Natural killer cell (primary cell): ENCODE measurements around the gene DPCD. TPM values are rescaled to one million over a fixed set of nuclear protein-coding genes. Genes with fewer than 3 reads are reported as not detected.

Experiments
- ATAC-seq, 3 donors: fragments of 150-1000 bp in 2 of 3; fragments of 200-7000 bp in 1 of 3; cut with Tn5 transposase; 1 replicate in 1 of 3; 2 replicates in 2 of 3; pipeline ENCODE4 v1.10.0; 2021; ENCODE audit warnings: mild to moderate bottlenecking in 2 of 3, moderate library complexity in 2 of 3
- DNase-seq, 2 donors: peaks; one replicate each; pipeline versions ENCODE4 v3.0.0 to v3.0.0-alpha.2; 2013 to 2021; ENCODE audit warnings: mixed read lengths in 1 of 2
- H3K27ac ChIP-seq: one replicate; pipeline ENCODE4 v1.5.1; 2013; ENCODE audit warnings: mild to moderate bottlenecking, low read length
- H3K27me3 ChIP-seq: one replicate; pipeline ENCODE4 v1.6.1; 2013; ENCODE audit warnings: low read length; ENCODE audit not compliant: control insufficient read depth, insufficient read depth
- H3K36me3 ChIP-seq: one replicate; pipeline ENCODE4 v1.6.1; 2013; ENCODE audit warnings: low read length; ENCODE audit not compliant: control insufficient read depth, insufficient read depth
- H3K4me1 ChIP-seq: one replicate; pipeline ENCODE4 v1.6.1; 2013; ENCODE audit warnings: low read length; ENCODE audit not compliant: control insufficient read depth, insufficient read depth
- H3K4me3 ChIP-seq: one replicate; pipeline ENCODE4 v1.5.1; 2013; ENCODE audit warnings: low read length
- H3K9me3 ChIP-seq: one replicate; pipeline ENCODE4 v1.6.1; 2013; ENCODE audit warnings: low read length; ENCODE audit not compliant: control insufficient read depth, insufficient read depth
- H3K27ac Mint-ChIP-seq, 2 donors: one replicate each; pipeline ENCODE4 v1.8.0; 2022; ENCODE audit warnings: mild to moderate bottlenecking in 2 of 2, mixed read lengths in 2 of 2, moderate library complexity in 1 of 2
- H3K27me3 Mint-ChIP-seq, 2 donors: one replicate each; pipeline ENCODE4 v1.8.0; 2022; ENCODE audit warnings: low read depth in 2 of 2, mixed read lengths in 2 of 2
- H3K36me3 Mint-ChIP-seq: one replicate; pipeline ENCODE4 v1.8.0; 2022; ENCODE audit warnings: mixed read lengths
- H3K4me1 Mint-ChIP-seq, 2 donors: one replicate each; pipeline ENCODE4 v1.8.0; 2022; ENCODE audit warnings: mixed read lengths in 2 of 2
- H3K4me3 Mint-ChIP-seq: one replicate; pipeline ENCODE4 v1.8.0; 2022; ENCODE audit warnings: mild to moderate bottlenecking, moderate library complexity, mixed read lengths
- H3K9me3 Mint-ChIP-seq, 2 donors: one replicate each; pipeline ENCODE4 v1.8.0; 2022; ENCODE audit warnings: mixed read lengths in 2 of 2
- WGBS: methylation state at CpG from one replicate; pipeline ENCODE4 v1.1.7; 2013; ENCODE audit warnings: missing lambda C conversion rate; ENCODE audit not compliant: insufficient coverage; 5-methylcytosine and 5-hydroxymethylcytosine counted together
- intact Hi-C: fragments of 100-400 bp; cut with micrococcal nuclease; formaldehyde crosslinking; loops from one replicate; pipeline ENCODE4 v1.14.2; 2022
- total RNA-seq, 4 donors: library from RNA; stranded (reverse); fragments of 120-200 nt in 1 of 4; gene quantifications; one replicate each; pipeline versions ENCODE4 v1.2.3 to v1.2.4, GENCODE V29; 2013 to 2022
- TF ChIP-seq, protein P1 (sequence below): fragments of 200-600 bp; IDR thresholded peaks from one replicate; pipeline ENCODE4 v1.8.0; 2022; ENCODE audit warnings: antibody characterized with exemption

Gene DPCD
- total RNA-seq, 3 donors from 2014 or later (not counting 1 experiment from before 2014, with no cell fraction given), result 0.72 to 1.0 (median 0.83) TPM

DNA sequence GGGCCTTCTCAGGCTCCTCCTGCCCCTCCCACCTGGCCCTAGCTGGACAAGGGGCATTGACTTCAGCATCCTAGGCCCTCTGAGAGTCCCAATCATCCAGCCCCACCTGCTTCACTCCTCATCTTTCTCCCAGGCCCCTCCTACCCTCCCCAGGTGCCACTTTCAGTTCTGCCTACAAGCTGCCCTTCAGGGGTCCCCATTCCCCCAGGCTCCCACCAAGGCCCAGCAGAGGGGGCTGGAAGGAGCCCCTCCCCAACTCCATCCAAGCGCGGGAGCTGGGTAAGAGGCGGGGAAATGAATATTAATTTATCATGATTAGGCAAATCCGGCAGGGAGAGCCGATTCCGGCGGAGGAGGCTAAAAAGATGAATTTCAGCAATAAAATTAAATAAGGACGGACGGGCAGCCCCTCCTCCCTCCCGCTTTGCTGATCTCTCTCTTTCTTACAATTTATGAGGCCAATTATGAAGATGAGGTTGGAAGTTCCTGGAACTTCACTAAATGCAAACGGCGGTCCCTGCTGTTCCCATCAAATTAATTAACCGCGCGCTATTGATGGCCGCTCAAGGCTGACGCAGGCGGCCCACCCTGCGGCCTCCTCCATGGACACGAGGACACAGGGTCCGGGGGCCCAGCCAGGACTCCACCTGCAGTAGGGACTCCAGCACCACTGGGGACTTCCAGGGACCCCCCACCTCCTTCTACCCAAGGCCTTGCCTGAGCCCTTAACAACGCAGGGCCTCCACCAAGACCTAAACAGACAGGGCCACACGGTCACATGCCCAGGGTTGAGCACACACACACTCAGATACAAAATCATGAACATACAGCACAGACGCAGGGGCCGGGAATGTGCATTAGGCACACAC is 14.0 kb upstream of the DPCD start:
- DNase-seq (no peak), ATAC-seq (no peak)
- Mint-ChIP-seq H3K27me3 (peaks cover 0 to 8% of the 10 kb centered on the region in 2 donors), H3K4me1 (peaks cover 0 to 13% of the 10 kb centered on the region in 2 donors), H3K27ac (no peak overlapping the region), H3K9me3 (no peaks in the 10 kb centered on the region), H3K36me3 (no peaks in the 10 kb centered on the region), H3K4me3 (no peak overlapping the region)
- peaks cover under 1% of the 10 kb centered on the region for H3K36me3 ChIP-seq
- H3K9me3 ChIP-seq, result no peaks in the 10 kb centered on the region
- intact Hi-C loops, result no loop called here
- H3K4me1 ChIP-seq, result peaks cover 18% of the 10 kb centered on the region
- peaks cover 10% of the 10 kb centered on the region for H3K27me3 ChIP-seq
- no peak overlapping the region for H3K4me3 ChIP-seq
- WGBS, result 97% methylated on average over 24 of the region's 25 CpGs
- TF ChIP-seq, protein P1, sequence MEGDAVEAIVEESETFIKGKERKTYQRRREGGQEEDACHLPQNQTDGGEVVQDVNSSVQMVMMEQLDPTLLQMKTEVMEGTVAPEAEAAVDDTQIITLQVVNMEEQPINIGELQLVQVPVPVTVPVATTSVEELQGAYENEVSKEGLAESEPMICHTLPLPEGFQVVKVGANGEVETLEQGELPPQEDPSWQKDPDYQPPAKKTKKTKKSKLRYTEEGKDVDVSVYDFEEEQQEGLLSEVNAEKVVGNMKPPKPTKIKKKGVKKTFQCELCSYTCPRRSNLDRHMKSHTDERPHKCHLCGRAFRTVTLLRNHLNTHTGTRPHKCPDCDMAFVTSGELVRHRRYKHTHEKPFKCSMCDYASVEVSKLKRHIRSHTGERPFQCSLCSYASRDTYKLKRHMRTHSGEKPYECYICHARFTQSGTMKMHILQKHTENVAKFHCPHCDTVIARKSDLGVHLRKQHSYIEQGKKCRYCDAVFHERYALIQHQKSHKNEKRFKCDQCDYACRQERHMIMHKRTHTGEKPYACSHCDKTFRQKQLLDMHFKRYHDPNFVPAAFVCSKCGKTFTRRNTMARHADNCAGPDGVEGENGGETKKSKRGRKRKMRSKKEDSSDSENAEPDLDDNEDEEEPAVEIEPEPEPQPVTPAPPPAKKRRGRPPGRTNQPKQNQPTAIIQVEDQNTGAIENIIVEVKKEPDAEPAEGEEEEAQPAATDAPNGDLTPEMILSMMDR, result no peak
- H3K27ac ChIP-seq, result no peak overlapping the region

DNA sequence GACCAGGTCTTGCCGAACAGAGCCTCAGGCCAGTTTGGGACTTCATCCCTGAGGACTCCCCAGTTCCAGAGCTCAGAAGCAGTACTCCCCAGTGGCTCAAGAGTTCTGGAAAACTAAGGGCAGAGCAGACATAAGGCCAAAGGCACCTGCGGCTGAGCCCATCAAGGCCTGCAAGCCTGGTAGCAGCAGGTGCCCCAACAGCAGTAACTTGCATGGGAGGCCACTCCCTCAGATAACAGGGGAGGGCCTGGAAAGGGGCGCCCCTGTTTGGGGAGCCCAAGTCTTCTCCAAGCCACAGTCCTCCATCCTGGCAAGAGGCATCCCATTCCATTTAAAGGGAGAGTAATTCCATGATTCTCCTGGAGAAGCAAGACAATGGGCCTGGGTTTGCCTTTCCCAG is 13.0 kb upstream of the DPCD start:
- DNase-seq (no peak), ATAC-seq (no peak)
- no peaks in the 10 kb centered on the region for H3K9me3 ChIP-seq
- H3K27ac Mint-ChIP-seq, result no peak overlapping the region
- TF ChIP-seq, protein P1, result no peak
- H3K4me1 Mint-ChIP-seq, result peaks cover 0 to 4% of the 10 kb centered on the region in 2 donors
- peaks cover under 1% of the 10 kb centered on the region for H3K27me3 ChIP-seq
- no peak overlapping the region for H3K27ac ChIP-seq
- H3K36me3 ChIP-seq, result peaks cover 8% of the 10 kb centered on the region
- H3K4me3 Mint-ChIP-seq, result no peak overlapping the region
- WGBS, result 95% methylated on average over 3 of the region's 3 CpGs
- no peaks in the 10 kb centered on the region for H3K27me3 Mint-ChIP-seq
- intact Hi-C loops, result no loop called here
- no peaks in the 10 kb centered on the region for H3K9me3 Mint-ChIP-seq
- H3K4me3 ChIP-seq, result no peak overlapping the region
- no peaks in the 10 kb centered on the region for H3K36me3 Mint-ChIP-seq
- H3K4me1 ChIP-seq, result peaks cover 9% of the 10 kb centered on the region

DNA sequence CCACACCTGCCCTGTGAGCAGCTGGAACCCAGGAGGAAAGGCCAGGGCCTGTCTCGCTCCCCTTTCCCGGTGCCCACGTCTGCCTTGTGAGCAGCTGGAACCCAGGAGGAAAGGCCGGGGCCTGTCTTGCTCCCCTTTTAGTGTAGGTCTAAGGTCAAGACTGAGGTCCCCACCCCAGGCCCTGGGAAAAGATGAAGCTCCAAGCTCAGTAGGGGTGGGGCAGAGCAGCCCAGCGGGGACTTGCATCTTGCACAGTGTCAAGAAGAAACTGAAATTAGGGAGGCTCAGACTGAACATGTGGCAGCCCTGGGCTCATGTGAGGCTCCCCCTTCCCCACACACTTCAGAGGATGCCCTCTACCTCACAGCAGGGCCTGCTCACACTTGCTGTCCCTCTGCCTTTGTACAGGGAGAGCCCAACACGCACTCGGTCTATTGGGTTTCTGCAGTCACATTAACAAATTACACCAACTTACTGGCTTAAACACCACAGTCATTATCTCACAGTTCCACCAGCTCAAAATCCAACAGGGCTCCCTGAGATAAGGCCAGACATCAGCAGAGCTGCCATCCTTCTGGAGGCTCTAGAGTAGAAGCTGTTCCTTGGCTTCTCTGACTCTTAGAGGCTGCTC is 12.4 kb upstream of the DPCD start:
- Histone ChIP-seq H3K4me3 (no peak overlapping the region), H3K4me1 (peaks cover 4% of the 10 kb centered on the region), H3K9me3 (no peaks in the 10 kb centered on the region), H3K27me3 (no peaks in the 10 kb centered on the region), H3K36me3 (peaks cover 11% of the 10 kb centered on the region), H3K27ac (no peak overlapping the region)
- 90% methylated on average over 7 of the region's 7 CpGs for WGBS
- H3K27me3 Mint-ChIP-seq, result no peaks in the 10 kb centered on the region
- peaks cover 0 to 4% of the 10 kb centered on the region in 2 donors for H3K4me1 Mint-ChIP-seq
- intact Hi-C loops, result no loop called here
- no peak overlapping the region for H3K27ac Mint-ChIP-seq
- ATAC-seq (no peak), DNase-seq (no peak)
- H3K4me3 Mint-ChIP-seq, result no peak overlapping the region
- no peaks in the 10 kb centered on the region for H3K36me3 Mint-ChIP-seq
- H3K9me3 Mint-ChIP-seq, result no peaks in the 10 kb centered on the region
- TF ChIP-seq, protein P1, result no peak
